GM12801 (cell line): ENCODE results near the gene NDUFA8.

Experiments
- CTCF ChIP-seq: IDR thresholded peaks from one replicate; pipeline ENCODE4 v1.5.1; 2011; ENCODE audit warnings: control low read depth; ENCODE audit not compliant: insufficient read length; ENCODE audit errors: extremely low read depth

NDUFA8 gene

GRCh38 chr9:122159026-122159924, at the start of gene NDUFA8, which contains the start of gene MORN5:
Gene NDUFA8 (minus strand): TSS chr9:122159779. CDS start chr9:122159677, 102 bp downstream.
Gene MORN5 (plus strand): TSS chr9:122159908. CDS start chr9:122159973, 65 bp downstream.
- TF ChIP-seq CTCF, result no peak

DNA sequence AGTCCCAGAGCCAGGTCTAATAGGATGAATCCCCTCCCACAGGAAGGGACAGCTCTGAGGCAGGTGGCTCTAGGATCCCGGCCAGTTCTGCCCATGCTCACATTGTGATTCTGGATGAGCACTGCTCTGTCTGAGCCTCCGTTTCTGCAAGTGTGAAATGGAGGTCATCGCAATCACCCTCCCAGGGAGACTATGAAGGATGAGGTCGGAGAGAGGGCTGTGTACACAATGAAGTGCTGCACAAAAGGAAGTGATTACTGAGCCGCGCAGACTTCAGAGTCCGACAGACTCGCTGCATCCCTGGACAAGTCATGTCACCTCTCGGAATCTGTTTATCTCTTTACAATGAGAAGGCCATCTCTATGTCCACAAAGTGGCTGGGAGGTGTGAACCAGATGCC, 47.5 kb upstream of the NDUFA8 start:
- no peak for TF ChIP-seq CTCF

DNA sequence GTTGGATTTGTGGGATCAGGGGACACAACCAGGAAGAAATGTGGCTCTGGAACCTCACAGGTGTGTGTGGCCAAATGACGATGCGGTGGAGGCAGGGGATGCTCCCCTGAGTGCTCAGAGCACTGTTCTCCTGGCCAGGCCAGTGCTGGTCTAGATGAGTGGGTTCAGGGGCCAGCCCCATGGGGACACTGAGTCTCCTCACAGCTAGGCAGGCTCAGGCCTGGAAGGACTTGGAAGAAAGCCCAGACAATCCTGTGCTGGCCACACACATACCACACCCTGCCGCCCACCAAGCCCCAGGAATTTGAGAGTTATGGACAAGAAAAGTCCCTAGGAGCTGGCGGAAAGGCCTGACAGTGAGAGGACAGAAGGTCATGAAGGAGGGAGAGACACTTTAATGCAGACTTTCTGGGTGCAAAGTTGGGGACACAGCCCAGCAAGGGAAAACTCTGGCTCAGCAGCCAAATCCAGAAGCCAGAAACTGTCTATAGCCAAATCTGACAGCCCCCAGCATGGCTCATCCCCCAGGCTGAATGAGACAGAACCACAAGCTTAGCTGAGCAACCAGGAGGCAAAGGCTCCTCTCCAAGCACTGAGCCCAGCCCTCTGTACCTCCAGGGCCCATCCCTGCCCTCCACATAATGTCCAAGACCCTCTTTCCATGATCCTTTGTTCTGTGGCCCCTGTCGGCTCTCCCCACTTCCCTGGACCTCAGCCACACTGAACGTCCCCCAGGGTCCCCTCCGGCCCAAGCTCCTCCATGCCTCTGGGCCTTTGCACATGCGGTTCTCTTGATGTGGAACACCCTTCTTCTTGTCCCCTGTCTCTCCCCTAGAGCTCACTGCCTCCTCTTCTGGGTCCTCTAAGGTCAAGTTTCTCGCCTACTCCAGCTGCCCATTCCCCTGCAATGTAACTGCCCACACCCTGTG, 46.8 kb upstream of the NDUFA8 start:
- no peak for TF ChIP-seq CTCF

DNA sequence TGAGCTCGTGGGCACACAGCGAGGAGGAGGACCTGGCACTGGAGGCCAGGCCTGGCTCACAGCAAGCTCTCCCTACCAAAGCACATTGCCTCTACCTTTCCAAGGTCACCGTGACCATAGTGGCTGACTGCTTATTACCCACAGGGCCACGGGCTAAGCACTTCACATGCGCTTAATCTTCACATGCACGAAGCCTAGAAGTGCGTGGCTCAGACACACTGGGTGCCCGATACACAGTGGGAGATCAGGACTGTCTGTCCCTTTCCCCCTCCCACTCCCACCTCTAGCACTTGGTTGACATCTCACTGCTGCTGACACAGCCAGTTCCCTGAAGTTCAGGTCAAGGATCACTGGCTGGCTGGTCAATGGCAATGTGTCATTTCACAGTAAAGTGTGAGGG, 45.6 kb upstream of the NDUFA8 start:
- TF ChIP-seq CTCF, result no peak

DNA sequence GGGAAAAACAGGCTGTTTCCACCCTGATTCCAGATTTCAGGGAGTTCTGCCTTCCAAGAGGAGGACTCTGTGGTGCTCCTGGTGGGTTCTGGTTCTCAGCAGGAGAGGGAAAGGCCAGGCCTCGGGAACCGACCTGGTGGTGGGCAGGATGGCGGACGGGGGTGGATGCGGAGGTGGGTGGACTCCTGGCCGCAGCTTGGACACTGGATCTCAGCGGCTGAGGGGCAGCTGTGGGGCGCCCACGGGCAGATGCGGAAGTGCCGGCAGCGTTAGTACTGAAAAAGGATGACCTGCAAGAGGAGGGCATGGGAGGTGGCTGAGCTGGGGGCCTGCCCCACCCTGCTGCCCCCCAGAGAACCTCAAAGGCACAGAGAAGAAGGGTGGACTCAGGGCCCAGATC, 44.9 kb upstream of the NDUFA8 start:
- TF ChIP-seq CTCF, result no peak

- no peak for TF ChIP-seq CTCF
These were observed 44.5 kb upstream of the NDUFA8 start for GRCh38 chr9:122204055-122204454.

GRCh38 chr9:122202111-122202510, 42.5 kb upstream of the NDUFA8 start:
- no peak for TF ChIP-seq CTCF
